Measurements from ENCODE around the gene STUB1.

The STUB1 gene

DNA sequence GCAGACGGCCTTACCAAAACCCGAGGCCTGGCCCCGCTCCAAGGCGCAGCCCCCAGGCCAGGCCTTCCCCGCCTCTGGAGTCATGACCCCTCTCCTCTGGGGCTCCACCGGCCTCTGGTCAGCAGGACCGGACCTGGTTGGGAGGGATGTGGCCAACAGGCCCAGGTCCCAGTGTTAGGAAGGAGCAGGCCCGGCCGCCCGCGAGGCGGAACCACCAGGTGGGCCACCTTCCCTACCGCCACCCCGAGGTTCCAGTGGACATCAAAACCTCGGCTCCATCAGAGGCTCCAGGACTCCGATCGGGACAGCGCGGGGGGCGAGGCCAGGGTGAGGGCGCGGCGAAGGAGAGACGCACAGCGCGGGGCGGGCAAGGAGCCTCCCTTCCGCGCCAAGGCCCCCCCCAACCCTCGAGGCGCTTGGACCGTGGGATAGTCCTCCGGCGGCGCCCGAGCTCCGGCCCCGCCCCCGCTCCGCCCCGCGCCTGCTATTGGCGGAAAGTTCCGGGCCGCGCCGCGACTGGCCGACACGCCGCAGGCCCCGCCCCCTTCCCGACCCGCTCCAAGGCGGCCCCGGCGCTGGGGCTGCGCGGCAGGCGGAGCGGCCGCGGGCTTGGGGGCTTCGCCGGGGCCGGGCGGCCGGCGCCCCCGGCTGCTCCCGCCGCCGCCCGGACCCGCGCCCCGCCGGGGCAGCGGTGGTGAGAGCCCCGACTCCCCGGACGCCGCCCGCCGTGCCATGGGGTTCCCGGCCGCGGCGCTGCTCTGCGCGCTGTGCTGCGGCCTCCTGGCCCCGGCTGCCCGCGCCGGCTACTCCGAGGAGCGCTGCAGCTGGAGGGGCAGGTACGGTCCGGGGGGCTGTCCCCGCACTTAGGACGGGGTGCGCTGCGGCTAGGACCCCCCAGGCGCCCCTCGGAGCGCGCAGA, 34.6 kb downstream of the STUB1 start, which contains the start of gene METRN:
Gene METRN, plus strand, starts transcription at position 561 of the 919 bp plus-strand sequence. Its CDS starts 172 bp downstream, at position 733.
- peak; percentile 96 for DNase-seq

DNA sequence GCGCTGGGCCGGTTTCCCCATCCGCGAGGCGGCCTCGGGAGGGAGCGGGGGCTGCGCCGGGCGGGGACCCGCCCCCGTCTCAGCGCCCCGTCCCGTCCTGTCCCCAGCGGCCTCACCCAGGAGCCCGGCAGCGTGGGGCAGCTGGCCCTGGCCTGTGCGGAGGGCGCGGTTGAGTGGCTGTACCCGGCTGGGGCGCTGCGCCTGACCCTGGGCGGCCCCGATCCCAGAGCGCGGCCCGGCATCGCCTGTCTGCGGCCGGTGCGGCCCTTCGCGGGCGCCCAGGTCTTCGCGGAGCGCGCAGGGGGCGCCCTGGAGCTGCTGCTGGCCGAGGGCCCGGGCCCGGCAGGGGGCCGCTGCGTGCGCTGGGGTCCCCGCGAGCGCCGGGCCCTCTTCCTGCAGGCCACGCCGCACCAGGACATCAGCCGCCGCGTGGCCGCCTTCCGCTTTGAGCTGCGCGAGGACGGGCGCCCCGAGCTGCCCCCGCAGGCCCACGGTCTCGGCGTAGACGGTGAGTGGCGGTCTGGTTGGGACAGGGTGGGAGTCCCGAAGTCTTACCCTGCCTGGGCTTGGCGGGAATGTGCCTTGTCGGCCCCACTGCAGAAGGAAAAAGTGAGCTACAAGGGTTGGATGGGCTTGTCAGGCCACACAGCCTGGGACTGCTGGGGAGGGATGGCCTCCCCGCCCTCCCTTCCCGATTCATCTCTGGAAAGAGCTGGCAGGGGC, 35.4 kb downstream of the STUB1 start:
- peak; percentile 68 for DNase-seq

DNA sequence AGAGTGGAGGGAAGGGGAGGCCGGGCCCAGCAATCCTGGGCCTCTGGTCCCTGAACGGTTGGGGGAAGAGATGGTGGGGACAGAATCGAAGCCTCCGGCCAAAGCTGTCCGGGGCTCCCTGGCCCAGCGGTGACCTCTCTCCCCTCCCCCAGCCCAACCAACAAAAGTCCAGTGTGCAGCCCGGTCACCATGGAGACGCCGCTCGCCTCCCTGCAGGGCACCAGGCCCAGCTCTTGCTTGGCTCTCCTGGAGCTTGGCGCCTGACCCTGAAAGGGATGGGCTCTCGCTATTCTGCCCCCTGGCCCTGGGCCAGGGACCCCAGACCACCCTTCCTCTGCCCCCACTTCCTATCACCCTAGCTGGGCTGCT, 36.0 kb downstream of the STUB1 start:
- DNase-seq, result no peak

DNA sequence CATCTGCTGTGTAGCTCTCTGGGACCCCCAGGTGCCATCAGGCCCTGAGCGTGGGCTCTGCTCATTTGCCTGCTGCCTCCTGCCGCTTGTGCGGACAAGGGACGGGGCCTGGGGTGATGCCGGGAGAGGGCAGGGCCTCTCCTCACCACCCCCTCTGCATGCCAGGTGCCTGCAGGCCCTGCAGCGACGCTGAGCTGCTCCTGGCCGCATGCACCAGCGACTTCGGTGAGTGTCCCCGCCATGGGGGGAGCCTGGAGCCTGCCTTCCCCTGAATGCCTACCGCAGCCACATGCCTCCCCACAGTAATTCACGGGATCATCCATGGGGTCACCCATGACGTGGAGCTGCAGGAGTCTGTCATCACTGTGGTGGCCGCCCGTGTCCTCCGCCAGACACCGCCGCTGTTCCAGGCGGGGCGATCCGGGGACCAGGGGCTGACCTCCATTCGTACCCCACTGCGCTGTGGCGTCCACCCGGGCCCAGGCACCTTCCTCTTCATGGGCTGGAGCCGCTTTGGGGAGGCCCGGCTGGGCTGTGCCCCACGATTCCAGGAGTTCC, 36.6 kb downstream of the STUB1 start:
- DNase-seq, result no peak

DNA sequence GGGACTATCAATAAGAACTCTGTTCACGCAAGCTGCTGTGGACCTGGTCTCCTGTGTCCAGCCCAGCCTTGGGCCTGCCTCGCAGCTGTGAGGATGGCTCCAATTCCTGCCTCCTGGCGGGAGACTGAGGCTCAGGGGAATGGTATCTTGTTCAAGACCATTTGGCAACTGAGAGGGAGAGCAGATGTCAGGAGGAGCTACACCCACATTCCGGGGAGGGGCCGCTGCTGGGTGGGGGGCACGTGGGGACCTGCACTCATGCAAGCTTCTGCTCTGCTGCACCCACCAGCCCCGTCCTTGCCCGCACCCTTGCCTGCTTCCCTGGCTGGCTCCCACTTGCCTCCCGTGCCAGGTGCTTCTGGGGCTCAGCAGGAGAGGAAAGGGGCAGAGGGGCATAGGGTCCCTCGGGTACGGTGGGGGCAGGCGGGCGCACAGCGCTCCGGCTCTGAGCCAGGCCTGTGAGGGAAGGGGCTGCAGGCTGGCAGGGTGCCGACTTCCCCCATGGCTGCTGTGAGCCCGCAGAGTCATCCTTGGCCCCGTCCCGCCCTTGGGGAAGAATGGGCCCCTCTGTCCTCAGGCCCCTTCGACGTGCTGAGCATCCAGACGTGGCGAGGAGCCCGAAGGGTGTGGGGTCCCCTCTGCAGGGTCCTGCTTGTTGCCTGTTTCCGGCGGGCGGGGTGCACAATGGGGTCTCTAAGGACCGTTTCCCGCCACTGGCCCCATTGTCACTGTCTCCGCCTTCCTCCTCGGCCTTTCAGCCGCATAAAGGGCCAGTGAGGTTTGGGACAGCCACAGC, 37.4 kb downstream of the STUB1 start:
- no peak for DNase-seq

DNA sequence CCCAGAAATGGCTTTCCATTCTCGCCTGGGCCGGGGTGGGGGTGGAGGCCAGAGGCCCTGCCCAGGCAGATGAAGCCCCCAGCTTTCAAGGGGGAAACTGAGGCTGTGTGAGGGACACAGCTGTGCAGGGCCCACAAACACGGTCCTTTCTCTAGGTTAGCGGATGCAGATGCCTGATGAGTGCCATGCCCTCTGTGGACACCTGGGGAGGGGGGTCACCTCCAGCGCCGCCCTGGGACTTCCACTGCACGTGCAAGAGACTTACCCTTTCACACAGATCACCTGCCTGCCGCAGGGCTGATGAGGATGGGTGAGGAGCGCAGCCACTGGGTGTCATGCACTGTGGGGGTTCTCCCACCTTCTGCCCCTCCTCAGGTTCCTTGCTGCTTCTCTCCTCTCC, 38.2 kb downstream of the STUB1 start:
- DNase-seq, result no peak

DNA sequence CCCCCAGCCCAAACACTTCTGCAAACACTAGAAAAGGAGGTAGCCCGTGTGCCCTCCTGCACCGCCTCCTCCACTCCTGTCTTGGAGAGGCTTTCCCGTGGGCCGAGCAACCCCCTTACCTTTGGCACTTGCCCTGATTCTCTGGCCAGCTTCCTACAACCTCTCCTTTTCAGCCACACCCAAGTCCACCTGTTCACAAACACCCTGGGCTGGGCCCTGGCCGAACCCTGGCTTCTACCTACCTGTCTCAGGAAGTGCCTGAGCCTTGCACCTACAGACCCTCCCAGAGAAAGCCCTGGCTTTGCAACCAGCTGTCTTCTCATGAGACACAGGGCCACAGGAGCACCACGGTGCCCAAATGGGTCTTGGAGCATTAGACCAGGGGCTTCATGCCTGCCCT, 38.7 kb downstream of the STUB1 start:
- DNase-seq, result no peak

DNA sequence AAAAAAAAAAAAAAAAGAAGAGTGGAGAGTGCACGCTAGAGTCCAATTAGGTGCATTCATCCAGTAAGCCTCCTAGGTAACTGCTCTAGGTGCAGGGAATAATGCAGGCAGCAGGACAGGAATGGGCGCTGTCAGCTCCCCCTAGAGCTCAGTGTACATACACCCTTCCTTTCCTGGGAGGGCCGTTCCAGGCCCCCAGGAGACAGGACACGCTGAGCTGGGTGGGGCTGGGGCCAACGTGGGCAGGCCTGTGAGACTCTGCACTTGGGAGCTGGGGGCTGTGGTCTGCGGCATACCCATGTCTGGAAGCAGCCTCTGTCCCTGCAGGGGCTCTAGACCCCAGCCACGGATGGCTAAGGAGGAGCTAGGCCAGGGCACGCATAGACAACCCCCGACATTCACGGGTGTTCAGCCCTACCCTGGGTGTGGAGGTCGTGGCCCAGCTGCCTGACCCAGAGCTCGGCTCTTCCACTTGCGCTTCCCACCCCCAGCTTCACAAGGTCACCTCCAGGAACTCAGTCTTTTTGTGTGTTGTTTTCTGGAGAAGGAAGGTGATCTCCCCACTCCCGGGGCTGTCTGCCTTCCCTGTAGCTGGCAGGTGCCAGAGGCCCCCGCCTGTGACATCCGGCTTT, 39.7 kb downstream of the STUB1 start:
- DNase-seq, result no peak

DNA sequence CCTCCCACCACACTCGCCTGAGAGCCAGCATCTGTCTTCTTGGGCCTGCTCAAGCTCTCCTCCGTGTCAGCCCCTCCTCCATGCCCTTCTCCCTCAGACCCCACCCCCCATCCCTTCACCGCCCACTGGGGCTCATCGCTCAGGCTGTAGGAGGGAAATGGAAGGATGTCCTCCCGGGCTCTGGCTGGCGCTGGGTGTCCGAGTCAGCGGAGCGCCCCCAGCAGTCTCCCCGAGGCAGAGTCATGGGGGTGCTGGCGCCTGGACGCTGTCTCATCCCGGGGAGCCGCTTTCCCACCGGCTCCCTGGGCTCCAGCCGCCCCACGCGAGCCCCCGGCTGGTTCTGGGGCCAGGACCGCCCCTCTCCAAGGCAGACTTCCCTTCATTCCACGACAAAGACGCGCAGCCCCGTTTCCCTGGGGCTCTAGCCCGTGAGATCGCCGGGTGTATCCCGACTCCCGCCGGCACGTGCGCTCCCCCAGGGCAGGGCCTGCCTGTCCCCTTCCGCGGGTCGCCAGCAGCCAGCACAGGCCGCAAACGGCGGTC, 40.3 kb downstream of the STUB1 start:
- DNase-seq, result peak; percentile 70

DNA sequence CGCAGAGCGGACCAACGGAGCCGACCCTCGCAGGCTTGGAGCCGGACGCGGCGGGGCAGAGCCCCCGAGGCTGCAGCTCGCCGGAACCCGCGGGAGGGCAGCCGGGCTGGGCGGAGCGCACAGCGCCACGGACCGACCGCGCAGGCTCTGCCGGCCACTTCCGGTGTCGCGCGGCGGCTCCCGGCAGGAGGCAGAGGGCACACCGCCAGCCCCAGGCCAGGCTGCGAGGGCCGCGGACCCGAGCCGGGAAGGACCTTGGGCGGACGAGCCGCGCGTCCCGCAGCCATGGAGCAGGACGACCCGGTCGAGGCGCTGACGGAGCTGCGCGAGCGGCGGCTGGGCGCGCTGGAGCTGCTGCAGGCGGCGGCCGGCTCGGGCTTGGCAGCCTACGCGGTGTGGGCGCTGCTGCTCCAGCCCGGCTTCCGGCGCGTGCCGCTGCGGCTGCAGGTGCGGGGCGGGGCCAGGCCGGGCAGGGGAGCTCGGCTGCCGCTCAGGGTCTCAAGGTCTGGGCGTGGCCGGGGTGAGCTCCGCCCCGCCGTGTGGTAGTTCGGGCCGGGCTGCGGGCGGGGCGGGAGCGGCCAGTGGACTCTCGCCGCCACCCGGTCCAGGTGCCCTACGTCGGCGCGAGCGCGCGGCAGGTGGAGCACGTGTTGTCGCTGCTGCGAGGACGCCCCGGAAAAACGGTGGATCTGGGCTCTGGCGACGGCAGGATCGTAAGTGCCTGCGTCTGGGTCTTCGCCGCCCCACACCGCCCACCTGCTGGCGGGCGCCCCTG, 41.0 kb downstream of the STUB1 start, which contains the start of gene ANTKMT:
Gene ANTKMT, plus strand, starts transcription at position 157 of the 775 bp plus-strand sequence. Its CDS starts 129 bp downstream, at position 286.
- DNase-seq, result peak; percentile 90

DNA sequence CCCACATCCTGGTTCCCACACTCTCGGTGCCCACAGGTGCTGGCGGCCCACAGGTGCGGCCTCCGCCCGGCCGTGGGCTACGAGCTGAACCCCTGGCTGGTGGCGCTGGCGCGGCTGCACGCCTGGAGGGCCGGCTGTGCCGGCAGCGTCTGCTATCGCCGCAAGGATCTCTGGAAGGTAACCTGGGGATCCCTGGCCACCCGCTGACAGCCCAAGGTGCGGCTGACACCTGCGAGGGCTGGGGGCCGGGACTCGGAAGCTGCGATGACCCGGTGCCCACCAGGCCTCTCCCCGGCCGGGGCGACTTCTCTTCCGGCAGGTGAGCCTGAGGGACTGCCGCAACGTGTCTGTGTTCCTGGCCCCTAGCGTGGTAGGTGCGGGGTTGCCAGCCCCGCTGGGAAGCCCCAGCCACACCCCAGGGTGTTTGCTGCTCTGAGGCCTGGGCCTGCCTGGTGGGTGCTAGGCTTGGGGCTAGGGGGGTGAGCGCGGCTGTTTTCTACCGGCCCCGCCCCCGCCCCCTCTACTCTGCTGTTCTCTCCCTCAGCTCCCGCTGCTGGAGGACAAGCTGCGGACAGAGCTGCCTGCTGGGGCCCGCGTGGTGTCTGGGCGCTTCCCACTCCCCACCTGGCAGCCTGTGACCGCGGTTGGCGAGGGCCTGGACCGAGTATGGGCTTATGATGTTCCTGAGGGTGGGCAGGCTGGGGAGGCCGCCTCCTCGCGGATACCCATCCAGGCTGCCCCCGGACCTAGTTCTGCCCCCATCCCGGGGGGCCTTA, 41.7 kb downstream of the STUB1 start:
- no peak for DNase-seq

DNA sequence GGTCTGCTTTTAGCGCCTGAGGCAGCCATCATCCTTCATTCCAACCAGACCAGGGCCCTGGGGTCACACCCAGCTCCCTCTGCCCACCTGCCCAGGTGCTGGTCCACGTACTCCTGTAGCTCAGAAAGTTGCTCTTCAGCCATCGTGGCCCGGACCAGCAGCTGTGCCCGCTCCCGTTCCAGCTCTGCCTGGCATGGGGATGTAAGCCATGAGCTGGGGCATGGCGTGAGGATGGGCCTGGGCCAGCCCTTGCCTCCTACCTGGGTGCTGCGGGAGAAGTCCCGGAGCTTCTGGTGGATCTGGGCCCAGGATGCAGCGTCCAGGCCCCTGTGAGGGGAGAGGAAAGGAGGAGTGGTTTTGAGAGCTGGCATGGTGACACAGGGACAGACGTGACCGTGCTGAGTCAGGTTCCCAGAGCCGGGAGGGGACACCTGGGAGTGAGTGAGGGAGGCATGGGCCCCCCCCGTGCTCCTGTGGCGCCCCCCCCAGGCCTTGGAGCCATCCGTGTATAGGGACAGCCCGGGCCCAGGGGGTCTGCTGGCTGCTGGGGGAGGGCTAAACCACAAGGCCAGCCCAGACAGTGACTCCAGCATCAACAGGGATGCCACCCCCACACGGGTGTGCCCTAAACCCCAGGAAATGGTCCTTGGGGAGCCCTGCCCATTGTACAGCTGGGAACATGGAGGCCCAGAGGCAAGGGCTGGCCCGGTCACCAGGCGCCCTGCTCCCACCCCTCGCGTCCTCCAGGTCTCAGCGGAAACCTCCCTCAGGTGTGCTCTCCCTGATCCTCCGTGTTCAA, 42.8 kb downstream of the STUB1 start:
- no peak for DNase-seq

DNA sequence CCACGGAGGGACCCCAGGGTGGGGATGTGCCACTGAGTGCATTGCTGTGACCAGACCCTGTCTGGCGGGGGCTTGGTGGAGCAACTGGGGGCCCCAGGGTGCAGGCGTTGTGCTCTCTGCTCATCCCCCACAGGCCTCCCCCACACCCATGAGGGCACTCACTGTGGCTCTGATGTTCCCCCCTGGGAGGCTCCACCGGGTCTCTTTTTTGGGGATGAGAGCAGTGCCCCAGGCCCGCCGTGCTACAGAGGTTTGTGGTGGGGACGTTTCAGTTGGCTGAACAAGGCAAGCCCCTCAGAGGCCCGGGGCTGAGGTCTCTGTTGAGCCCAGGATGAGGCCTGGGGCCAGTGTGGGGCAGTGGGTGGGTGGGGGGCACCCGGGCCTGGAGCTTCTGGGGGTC, 43.5 kb downstream of the STUB1 start:
- no peak for DNase-seq

DNA sequence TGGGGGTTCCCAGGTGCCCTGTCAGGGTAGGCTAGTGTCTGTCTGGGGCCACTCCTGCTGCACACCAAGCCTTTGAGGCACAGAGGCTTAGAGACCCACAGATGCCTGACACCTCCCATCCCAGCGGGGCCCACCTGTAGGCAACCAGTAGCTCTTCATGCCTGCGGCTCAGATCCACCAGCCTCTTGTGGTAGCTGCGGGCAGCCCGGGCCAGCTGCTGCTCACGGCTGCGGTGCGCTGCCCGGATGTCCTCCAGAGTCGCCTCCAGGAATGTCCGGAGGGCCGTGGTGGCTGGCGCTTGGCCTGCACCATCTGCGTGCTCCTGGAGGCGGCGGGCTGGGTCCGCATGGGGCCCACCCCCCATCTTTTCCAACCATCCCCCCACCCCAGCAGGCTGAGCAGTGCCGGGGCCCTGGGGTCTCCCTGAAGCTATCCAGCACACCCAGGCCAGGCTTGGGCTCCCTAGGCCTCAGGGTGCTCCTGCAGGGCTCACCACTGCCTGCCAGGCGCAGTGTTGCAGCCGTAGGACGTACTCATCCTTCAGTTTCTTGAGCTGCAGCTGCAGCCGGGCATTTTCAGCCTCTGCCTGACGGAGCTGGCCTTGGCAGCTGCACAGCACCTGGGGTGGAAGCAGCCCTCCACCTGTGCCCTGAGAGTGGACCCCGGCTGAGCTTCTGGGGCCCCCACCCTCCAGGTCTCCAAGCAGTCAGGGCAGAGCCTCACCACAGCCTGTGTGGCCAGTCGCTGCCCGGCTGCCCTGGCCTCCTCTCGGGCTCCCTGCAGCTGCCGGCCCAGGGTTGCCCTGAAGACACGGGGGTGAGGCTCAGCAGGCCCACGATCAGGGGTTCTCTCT, 44.2 kb downstream of the STUB1 start:
- no peak for DNase-seq

DNA sequence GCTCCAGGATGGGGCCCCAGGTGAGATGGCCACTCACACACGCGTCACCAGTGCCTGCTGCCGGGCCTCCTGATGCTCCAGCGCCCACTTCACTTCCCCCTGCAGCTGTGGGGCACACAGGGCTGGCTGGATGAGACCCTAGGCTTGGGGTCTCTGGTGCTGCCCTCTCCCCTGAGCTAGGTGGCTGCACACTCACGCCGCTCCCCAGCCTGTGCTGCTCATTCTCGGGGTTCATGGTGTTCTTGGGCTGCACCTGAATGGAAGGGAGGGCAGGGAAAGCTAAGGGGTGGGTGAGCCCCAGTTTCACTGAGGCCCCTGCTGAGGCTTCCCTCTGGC, 44.8 kb downstream of the STUB1 start:
- DNase-seq, result no peak

DNA sequence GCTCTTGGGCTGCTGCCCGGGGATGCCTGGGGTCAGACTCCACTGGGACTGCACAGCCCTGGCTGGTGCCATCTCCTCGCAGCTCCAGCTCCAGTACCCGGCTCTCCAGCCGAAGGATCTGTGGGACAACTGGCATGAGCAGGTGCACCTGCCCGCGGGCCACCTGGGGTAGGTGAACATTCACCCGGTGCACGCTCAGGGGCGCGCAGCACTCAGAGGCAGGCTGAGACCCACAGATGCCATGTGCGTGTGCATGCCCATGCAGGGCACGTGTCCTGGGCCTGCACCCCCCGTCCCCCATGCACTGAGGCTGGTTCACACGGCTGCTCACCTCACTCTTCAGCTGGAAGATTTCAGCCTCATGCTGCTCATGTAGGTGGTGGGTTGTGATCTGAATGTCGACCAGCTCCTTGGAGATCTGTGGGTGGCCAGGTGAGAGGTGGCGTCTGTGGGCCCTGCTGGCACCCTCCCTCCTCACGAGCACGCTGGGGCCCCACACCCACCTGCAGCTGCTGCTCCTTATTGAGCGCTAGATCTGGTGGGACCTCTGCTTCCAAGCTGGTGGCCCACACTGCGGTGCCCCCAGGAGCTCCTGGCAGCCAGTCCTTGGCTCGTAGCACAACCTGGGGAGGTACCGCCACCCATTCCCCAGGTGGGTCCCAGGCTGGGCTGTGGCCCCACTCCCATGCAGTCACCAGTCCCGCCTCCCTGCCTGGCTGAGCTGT, 45.4 kb downstream of the STUB1 start:
- no peak for DNase-seq

DNA sequence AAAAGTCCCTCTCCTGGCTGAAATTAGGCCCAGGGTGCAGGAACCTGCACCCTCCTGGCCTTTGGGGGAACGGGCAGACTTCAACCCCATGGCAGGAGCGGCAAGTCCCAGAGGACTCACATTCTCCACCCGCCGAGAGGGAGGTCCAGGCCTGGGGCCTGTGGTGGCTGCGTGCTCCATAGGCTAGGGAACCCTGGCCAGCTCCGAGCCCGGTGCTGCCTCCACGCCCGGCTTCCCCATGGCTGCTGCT, 45.9 kb downstream of the STUB1 start:
- DNase-seq, result no peak
